ENCODE results near the gene ACTMAP. TPM values are rescaled to one million over a fixed set of nuclear protein-coding genes. Genes with fewer than 3 reads are reported as not detected.

The ACTMAP gene
- total RNA-seq, 4 donors from 2014 or later = 1.3 to 8.3 (median 4.5) TPM

DNA sequence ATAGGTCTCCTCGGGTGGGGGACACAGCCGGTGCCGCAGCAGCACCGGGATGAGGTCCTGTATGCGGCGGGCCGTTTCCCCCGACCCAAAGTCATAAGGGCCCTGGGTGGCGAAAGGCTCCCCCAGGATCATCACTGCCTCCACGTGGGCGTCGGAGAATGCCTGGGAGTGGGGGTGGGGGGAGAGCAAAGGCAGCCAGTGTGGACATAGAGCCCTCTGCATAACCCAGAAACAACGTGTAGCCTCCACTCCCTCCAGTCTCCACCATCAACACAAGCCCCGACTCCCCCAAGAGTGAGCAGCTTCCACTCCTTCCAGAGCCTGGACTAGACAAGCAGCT, 58.1 kb downstream of the ACTMAP start:
- TF ChIP-seq, protein P1, sequence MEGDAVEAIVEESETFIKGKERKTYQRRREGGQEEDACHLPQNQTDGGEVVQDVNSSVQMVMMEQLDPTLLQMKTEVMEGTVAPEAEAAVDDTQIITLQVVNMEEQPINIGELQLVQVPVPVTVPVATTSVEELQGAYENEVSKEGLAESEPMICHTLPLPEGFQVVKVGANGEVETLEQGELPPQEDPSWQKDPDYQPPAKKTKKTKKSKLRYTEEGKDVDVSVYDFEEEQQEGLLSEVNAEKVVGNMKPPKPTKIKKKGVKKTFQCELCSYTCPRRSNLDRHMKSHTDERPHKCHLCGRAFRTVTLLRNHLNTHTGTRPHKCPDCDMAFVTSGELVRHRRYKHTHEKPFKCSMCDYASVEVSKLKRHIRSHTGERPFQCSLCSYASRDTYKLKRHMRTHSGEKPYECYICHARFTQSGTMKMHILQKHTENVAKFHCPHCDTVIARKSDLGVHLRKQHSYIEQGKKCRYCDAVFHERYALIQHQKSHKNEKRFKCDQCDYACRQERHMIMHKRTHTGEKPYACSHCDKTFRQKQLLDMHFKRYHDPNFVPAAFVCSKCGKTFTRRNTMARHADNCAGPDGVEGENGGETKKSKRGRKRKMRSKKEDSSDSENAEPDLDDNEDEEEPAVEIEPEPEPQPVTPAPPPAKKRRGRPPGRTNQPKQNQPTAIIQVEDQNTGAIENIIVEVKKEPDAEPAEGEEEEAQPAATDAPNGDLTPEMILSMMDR (IDR thresholded peaks at IDR 0.05; ENCODE audit: low read depth) = no peak

DNA sequence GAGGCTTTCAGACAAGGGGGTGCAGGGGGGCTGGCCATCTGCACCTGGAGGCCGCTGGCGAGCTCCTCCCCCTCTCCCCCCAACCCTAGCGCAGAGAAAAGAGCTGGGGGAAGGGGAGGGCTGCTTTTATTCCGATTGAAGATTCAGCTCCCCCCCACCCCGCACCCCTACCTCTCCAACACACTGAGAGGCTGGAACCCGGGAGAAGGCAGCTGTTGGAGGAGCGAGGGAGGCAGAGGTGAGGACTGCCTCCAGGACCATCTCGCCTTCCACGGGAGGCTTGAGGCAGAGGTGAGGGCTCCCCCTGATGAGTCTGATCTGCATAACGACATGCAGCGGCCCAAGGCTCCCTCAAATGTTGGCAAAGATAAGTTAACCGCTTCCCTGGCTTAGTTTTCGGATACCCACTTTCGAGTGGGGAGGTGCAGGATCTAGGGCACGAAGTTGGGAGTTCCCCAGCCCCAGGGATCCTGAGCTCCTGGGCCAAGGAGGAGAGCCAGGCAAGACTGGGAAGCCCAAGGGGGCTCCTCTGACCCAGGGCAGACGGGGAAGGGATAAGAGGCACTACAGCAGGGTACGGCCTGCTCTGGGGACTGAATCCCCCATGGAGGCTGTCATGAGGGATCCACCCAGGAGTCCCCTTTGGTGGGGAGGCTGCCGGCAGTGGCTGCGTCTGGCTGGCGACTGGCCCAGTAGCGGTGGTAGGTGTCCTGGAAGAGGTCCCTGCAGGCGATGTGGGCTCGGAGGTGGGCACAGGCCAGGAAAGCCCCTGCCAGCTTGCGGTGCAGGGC, 58.7 kb downstream of the ACTMAP start:
- TF ChIP-seq, protein P1 (IDR thresholded peaks at IDR 0.05; ENCODE audit: low read depth) = no peak

Small RNA genes within 50 kb of the gene (small RNA-seq; reads per million reads assigned to genes)
- gene RNU6-195P = not detected

Other genes with a start within 250 kb of the ACTMAP start
- gene SHKBP1, start 173.6 kb downstream of the ACTMAP start, total RNA-seq = 10 to 100 TPM; 29.0 to 48.4 (median 34.8) TPM
- gene LTBP4, start 149.1 kb downstream of the ACTMAP start, total RNA-seq = 100 to 1,000 TPM in 1 of 4 donors, 10 to 100 TPM in 3; 39.0 to 170 (median 78.7) TPM
- 10 to 100 TPM; 20.7 to 58.4 (median 50.0) TPM for gene NUMBL, start 59.8 kb downstream of the ACTMAP start, total RNA-seq
- 10 to 100 TPM; 16.5 to 32.2 (median 28.6) TPM for gene COQ8B, start 33.6 kb downstream of the ACTMAP start, total RNA-seq
- gene ITPKC, start 33.4 kb downstream of the ACTMAP start, total RNA-seq = 10 to 100 TPM; 20.9 to 68.6 (median 40.5) TPM
- 10 to 100 TPM; 19.1 to 50.1 (median 29.7) TPM for gene SNRPA, start 726 bp upstream of the ACTMAP start, total RNA-seq
- gene MIA, start 25.0 kb upstream of the ACTMAP start, total RNA-seq = not detected
- gene RAB4B, start 27.8 kb upstream of the ACTMAP start, total RNA-seq = 10 to 100 TPM; 14.8 to 52.6 (median 28.2) TPM
- 100 to 1,000 TPM in 1 of 4 donors, 10 to 100 TPM in 3; 36.4 to 151 (median 72.6) TPM for gene EGLN2, start 48.7 kb upstream of the ACTMAP start, total RNA-seq
- 1 to 10 TPM in 2 of 4 donors, under 1 TPM in 1, not detected in 1; 0.94 to 1.7 (median 1.3) TPM for gene CYP2A6, start 100.0 kb upstream of the ACTMAP start, total RNA-seq
- gene CYP2A7, start 131.8 kb upstream of the ACTMAP start, total RNA-seq = not detected
- not detected for gene CYP2B6, start 240.8 kb upstream of the ACTMAP start, total RNA-seq